Activated effector memory CD4-positive, alpha-beta T cell treated with Interleukin-2 at 50 U/mL for 16 hours (primary cell): ENCODE results near the gene DCDC2B.
A peak's percentile ranks its signal among the peaks of the same experiment; 100 is the strongest.
"Not testable (repeated sequence)": the region's sequence is repeated elsewhere in the genome, so short reads cannot be mapped to it uniquely, and the experiment has no call there.

Source experiments
- DNase-seq: peaks from one replicate; pipeline ENCODE4 v3.0.0-alpha.2; 2020

Gene DCDC2B

DNA sequence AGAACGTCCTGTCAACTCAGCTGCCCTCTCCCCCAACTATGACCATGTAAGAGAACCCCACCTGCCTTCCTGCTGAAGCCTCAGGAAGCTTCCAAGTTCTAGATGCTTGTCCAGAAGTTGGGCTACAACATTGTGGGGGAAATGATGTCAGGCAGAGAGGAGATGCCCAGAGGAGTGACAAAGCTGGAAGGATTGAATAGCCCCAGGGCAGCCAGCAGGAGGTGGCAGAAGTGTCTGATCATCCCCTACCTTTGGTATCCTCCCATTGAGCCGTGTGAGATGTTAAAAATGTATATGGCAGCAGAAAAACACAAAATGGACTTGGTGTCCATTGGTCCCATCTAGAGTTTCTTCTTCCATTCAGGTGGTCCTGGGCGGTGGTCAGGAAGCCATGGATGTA, 19.9 kb downstream of the DCDC2B start:
- DNase-seq: no peak

DNA sequence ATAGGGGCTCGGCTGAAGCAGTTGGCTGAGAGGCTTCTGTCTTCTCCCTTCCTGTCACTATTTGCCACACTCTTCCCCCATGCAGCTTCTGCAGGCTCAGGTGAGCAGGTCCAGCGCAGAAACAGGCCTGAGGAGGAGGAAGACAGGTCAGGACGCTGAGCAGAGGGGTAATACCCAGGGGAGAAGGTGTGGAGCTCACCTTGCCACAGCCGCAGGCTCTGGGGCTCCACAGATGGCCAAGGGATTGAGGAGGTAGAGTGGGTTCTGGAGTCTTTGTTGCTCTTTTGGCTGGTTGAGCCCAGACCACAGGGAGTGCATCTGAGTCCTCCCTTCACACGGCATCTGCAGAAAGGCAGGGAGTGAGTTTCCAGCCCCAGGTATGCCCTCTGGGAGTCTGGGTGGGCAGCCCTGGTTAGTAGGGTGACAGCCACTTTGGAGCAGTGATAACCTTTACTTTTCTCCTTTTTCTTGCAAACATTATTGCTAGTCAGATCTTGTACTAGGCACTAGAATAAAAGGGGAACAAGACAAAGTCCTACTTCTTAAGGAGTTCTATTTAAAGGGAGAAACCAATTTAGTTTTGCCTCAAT, 23.0 kb downstream of the DCDC2B start:
- DNase-seq: no peak

GRCh38 chr1:32232558-32233304, 23.8 kb downstream of the DCDC2B start:
- DNase-seq: no peak

GRCh38 chr1:32234792-32235191, 25.9 kb downstream of the DCDC2B start:
- no peak for DNase-seq

DNA sequence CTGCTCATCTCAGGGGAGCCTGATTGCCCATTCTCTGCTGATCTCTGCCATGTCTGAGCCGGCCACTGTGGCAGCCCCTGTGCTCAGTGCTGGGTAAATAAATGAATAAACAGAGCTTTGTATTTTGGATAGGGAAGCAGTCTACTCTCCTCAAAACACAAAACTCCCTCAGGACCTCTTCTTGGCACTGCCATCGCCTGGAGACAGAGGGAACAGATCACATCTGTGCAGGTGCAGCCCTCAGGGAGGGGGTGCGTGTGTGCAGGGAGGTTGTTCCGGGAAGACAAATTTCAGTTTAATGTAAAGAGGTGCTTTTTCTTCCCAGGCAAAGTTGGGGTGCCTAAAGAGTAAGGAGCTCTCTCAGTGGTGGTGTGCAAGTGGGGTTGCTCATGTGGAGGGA, 30.4 kb downstream of the DCDC2B start:
- DNase-seq: no peak

DNA sequence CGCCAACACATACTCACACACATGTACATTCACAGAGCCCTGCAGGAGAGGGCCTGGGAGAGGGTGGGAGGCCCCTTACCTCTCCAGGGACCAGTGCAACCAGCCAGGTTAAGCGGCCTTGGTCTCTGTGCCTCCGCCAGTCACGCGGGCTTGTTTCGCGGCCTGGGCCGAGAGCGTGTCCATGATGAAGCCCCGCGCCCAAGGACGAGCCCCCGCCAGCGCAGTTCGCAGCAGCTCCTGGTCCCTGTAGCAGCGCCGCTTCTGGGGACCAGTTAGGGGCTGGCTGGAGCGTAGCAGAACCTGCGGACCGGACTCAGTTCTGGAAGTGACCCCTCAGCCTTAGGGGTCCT, 30.9 kb downstream of the DCDC2B start:
- no peak for DNase-seq

DNA sequence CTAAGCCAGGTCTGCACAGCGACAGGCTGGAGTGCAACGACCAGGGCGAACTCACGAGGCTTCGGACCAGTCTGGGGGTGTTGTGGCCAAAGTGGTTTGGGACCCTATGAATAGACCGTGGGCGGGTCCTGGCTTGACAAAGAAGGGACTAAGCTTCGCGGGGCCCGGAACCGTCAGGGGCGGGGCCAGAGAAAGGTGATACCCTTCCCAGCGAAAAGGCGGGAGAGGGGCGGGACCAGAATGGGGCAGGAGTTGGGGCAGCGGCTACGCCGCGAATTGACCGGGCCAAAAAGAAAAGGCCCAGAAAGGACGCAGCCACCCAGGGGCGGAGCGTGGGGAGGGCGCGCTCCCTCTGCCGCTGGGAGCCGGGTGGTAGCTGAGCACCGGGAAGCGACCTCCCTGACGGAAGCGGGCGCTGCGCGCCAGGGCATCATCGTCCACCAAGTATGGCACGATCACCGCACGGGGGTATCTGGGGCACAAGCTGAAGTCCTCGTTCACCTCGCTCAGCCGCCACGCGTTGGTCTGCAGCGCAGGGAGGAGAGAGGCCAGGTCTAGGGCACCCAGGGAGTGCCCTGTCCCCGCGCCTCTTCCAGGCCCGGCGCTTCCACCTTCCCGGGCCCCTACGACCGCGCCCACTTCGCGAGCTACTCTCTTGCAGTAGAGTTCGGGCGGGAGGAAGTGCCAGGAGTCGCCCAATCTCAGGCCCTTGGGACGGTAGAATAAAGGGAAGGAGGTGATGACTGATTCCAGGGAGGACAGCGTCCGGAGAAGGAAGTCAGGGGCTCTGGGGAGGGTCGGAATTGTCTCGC, 31.5 kb downstream of the DCDC2B start:
- peak; percentile 48 for DNase-seq

DNA sequence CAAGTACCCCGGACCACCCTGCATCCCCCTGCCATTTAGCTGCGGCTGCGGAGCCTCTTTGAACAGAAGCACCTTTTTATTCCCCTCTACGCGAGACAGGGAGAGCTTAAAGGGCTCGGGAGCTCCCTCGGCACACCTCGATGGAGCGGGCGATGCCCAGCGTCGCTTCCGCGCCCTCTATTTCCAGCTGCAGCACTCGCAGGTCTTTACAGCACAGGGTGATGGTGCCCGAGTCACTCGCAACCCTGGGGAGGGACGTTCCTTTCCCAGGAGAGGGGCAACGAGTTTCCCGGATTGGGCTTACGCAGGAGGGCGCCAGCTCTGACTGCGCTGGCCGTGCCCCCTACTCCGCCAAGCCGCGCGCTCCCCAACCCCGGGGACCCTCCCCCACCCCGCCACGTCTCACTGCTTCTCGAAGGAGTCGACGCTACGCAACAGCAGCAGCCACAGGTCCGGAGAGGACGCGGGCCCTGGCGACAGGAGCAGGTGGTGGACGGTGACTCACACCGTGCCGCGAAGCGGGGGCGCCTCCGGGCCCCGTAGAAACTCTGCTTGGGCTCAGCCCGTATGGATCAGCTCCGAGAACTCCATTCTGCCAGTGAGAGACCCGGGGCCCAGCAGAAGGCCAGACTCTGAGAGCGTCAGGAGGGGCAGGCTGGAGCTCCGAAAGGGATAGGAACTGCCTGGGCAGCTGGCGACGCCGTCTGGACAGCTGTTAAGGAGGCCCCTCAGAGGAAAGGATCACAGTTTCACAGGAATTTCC, 32.3 kb downstream of the DCDC2B start:
- DNase-seq: peak; percentile 32

GRCh38 chr1:32242341-32242851, 33.5 kb downstream of the DCDC2B start:
- DNase-seq: no peak

DNA sequence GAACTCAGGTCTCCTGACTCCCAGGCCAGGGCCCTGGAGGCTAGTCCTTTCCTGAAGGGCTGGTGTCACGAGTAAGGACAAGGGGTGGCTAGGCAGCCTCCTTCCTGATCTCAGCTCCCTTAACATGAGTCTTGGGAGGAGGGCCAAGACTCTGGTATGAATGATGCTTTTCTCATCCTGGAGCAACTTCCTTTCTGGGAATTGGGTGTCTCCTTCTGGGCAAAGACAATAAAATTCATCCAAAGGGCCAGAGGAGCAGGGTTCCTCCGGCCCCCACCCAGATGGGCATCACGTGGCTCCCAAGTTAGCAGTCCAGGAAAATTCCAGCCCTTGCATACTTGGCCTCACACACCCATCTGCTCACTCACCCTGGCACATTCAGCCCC, 38.0 kb downstream of the DCDC2B start, which contains the start of gene FAM167B:
Gene FAM167B, plus strand, starts transcription at position 335 of the 386 bp plus-strand sequence. CDS start 200 bp downstream, outside the sequence.
- DNase-seq: no peak

GRCh38 chr1:32247452-32247851, 38.6 kb downstream of the DCDC2B start:
- DNase-seq: no peak

DNA sequence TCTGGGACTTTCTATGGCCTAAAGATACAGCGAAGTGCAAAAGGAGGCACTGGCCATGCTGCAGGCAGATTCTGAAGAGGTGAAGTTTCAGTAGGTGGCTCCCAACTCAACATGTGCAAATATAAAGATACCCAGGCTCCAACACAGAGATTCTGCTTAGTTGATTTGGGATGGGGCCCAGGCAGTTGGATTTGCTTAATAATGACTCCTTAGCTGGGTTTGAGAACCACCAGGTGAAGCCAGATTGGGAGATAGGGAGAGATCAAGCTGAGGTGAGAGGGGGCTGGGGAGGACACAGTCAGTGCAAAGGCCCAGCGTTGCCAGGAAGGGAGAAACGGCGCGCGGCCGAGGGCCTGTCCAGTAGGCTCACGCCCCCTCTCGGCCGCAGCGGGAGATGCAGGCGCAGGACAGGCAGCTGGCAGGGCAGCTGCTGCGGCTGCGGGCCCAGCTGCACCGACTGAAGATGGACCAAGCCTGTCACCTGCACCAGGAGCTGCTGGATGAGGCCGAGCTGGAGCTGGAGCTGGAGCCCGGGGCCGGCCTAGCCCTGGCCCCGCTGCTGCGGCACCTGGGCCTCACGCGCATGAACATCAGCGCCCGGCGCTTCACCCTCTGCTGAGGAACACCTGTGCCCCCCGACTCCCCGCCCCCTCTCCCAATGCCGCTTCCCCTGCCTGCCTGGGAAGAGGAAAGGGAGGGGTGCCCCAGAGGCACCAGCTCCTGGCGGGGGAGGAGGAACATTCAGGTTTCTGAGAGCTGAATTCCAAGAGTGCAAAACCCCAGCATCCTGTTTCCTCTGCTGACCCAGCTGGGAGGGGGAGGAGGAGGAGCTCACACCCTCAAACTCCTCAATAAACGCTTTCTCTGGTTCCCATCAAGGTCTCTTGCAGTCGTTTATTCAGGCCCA, 39.3 kb downstream of the DCDC2B start:
- peak; percentile 61 for DNase-seq

DNA sequence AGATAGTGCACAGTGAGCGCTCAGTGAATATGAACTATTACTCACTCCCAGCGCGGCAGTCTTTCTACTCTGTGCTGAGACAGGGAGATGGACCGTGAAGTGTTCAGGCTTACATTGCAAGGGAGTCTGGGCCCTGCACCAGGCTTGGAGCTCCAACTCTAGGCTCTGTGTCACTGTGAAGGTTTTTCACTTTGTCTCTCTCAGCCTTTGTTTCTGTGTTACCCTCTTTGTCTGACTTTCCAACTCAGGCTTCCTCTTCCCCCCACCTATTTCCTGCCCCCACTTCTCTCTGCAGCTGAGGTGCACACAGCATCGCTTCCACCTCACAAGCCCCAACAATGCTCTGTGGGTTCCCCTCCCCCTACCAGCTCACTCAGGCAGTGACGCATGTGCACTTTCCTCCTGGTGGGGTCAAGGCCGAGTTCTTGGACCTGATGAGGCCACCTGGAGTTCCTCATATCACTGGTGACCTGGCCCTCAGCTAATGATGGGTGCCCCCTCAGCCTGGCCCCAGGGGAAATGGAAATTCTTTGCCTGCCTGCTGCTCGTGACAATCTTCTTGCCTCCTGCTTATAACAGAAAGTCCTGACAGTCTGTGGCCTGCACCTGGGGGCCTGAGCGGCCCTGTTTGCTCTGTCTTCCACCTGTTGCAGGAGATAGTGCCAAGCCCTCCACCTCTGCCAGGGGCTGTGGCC, 41.1 kb downstream of the DCDC2B start:
- DNase-seq: peak; percentile 78

DNA sequence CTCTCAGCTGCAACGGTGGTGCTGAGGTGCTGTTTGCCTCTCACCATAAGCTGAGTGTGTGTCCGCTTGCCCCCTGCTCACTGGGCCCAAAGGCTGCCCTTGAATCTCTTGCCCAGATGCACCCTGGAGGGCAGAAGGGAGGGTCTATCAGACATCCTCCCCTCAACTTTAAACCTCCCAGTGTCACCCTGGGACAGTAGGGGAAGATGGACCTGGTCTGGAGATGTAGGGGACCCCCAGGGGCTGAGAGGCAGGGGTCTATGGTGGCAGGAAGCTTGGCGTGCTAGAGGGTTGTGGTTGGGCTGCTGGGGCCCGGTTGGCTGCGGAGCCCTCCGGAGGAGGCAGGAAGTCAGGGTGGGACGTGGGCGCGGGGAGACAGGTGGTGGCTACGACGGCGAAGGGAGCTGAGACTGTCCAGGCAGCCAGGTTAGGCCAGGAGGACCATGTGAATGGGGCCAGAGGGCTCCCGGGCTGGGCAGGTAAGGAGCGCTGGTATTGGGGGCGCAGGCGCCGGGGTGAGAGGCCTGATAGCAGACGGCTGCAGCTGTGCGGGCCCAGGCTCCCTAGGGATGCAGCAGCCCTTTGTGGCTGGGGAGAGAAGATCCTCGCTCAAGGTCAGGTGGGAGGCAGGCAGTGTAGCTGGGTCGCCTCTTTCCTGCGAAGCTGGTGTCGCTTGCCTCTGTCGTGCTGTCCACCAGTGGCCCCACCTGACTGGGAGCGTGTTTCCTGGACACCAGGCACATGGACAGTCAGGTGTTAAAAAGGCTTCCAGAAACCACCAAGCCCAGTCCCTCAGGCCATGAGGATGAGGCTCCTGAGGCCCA, 42.2 kb downstream of the DCDC2B start, which contains the start of gene LCK:
Gene LCK, plus strand, starts transcription at position 373 of the 824 bp plus-strand sequence. CDS start 23,065 bp downstream, outside the sequence.
- peak; percentile 61 for DNase-seq

- no peak for DNase-seq
Observed at GRCh38 chr1:32255072-32256071, 46.5 kb downstream of the DCDC2B start.

DNA sequence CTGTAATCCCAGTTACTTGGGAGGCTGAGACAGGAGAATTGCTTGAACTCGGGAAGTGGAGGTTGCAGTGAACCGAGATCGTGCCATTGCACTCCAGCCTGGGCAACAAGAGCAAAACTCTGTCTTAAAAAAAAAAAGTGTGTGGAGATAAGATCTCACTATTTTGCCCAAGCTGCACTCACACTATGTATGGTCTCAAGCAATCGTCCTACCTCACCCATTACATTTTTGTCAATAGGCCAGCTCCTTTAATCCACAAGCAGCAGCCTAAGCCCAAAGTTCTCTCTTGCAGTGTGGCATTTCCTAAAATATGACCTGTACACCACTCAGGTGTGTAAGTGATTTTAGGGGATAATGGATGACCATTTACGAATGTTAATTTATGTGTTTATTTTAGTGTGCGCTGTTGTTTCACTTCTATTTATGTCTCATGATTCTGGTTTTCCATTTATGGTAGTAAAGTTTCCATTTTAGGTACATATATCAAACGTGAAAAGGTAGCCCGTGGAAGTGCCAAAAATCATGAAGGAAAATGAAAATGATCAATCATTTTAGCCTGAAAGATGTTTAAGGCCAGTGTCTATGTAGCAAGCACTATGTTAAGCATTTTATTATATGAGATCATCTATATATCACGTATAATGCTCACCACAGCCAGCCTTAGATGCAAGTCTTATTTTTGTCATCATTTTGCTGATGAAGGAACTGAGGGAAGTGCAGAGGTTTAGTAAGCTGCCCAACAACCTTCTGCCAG, 47.8 kb downstream of the DCDC2B start:
- no peak for DNase-seq

DNA sequence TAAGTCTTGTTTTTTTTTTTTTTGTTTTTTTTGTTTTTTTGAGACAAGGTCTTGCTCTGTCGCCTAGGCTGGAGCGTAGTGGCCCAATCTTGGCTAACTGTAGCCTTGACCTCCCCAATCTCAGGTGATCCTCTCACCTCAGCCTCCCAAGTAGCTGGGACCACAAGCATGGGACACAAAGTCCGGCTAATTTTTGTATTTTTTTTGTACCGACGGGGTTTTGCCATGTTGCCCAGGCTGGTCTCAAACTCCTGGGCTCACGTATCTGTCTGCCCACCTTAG, 48.3 kb downstream of the DCDC2B start:
- DNase-seq: no peak

GRCh38 chr1:32263236-32263593, 54.3 kb downstream of the DCDC2B start:
- DNase-seq: not testable (repeated sequence)
